IMR-90 (cell line): ENCODE results near the gene ASB1. TPM values are rescaled to one million over a fixed set of nuclear protein-coding genes. Genes with fewer than 3 reads are reported as not detected.

Experiments used
- ATAC-seq: fragments of 200-7000 bp; cut with Tn5 transposase; 2 replicates; pipeline ENCODE4 v1.9.1; 2020; ENCODE audit warnings: low read depth, mild to moderate bottlenecking, moderate library complexity
- BruUV-seq: library from RNA; stranded (reverse); fragments of 400-500 nt; replicated peaks from 2 replicates; lab custom pipeline; 2021; lab: Mats Ljungman, UMichigan
- CTCF ChIA-PET: fragments of 300-600 bp; formaldehyde crosslinking; extraction: SDS; loops from one replicate; lab custom pipeline; 2021; ENCODE audit warnings: antibody characterized with exemption; lab: Yijun Ruan, JAX
- POLR2A ChIA-PET: fragments of 300-600 bp; sonication (Branson Sonifier 250); formaldehyde crosslinking; loops from one replicate; lab custom pipeline; 2022; ENCODE audit warnings: antibody characterized with exemption; ENCODE audit not compliant: unreplicated experiment; lab: Charles Lee
- DNase-seq: peaks from one replicate; pipeline ENCODE4 v3.0.0; 2013
- H2AFZ ChIP-seq: replicated peaks from 2 replicates; pipeline ENCODE3; 2013; ENCODE audit warnings: low read length, mild to moderate bottlenecking; ENCODE audit not compliant: poor library complexity
- H2AK5ac ChIP-seq: 2 replicates; pipeline ENCODE4 v1.6.1; 2013; ENCODE audit warnings: low read depth, low read length, inconsistent platforms
- H2AK9ac ChIP-seq: replicated peaks from 2 replicates; pipeline ENCODE3; 2013; ENCODE audit warnings: mild to moderate bottlenecking, low read depth, low read length, moderate library complexity; ENCODE audit not compliant: poor library complexity
- H2BK120ac ChIP-seq: 2 replicates; pipeline ENCODE4 v1.6.1; 2013; ENCODE audit warnings: low read depth, low read length, inconsistent platforms
- H2BK15ac ChIP-seq: 3 replicates; pipeline ENCODE4 v1.6.1; 2013; ENCODE audit warnings: low read depth, low read length, inconsistent platforms
- H2BK20ac ChIP-seq: 2 replicates; pipeline ENCODE4 v1.6.1; 2013; ENCODE audit warnings: low read depth, mild to moderate bottlenecking, inconsistent platforms, low read length, moderate library complexity
- H2BK5ac ChIP-seq: 2 replicates; pipeline ENCODE4 v1.6.1; 2013; ENCODE audit warnings: mild to moderate bottlenecking, low read depth, low read length, inconsistent platforms; ENCODE audit not compliant: poor library complexity, severe bottlenecking
- H3K14ac ChIP-seq: replicated peaks from 2 replicates; pipeline ENCODE4 v1.6.1; 2013; ENCODE audit warnings: low read depth, low read length, inconsistent platforms
- H3K18ac ChIP-seq: 2 replicates; pipeline ENCODE4 v1.6.1; 2013; ENCODE audit warnings: low read depth, low read length, control low read depth
- H3K23ac ChIP-seq: 2 replicates; pipeline ENCODE4 v1.6.1; 2013; ENCODE audit warnings: low read depth, low read length, inconsistent platforms
- H3K27ac ChIP-seq: 2 replicates; pipeline ENCODE4 v1.5.1; 2013; ENCODE audit warnings: mild to moderate bottlenecking, control low read depth, low read length; ENCODE audit not compliant: insufficient read depth
- H3K27me3 ChIP-seq: 2 replicates; pipeline ENCODE4 v1.6.1; 2013; ENCODE audit warnings: low read length; ENCODE audit not compliant: control insufficient read depth, insufficient read depth
- H3K36me3 ChIP-seq: 2 replicates; pipeline ENCODE4 v1.6.1; 2013; ENCODE audit warnings: low read length, mixed read lengths; ENCODE audit not compliant: control insufficient read depth, insufficient read depth
- H3K4ac ChIP-seq: 2 replicates; pipeline ENCODE4 v1.6.1; 2013; ENCODE audit warnings: low read depth, low read length, inconsistent platforms
- H3K4me1 ChIP-seq: 2 replicates; pipeline ENCODE4 v1.6.1; 2013; ENCODE audit warnings: low read length, mixed read lengths; ENCODE audit not compliant: control insufficient read depth, insufficient read depth
- H3K4me2 ChIP-seq: 2 replicates; pipeline ENCODE4 v1.6.1; 2013; ENCODE audit warnings: low read depth, mild to moderate bottlenecking, control low read depth, low read length, moderate library complexity
- H3K4me3 ChIP-seq: 2 replicates; pipeline ENCODE4 v1.5.1; 2013; ENCODE audit warnings: low read depth, mild to moderate bottlenecking, control low read depth, low read length, moderate library complexity; ENCODE audit not compliant: insufficient read depth
- H3K56ac ChIP-seq: 2 replicates; pipeline ENCODE4 v1.6.1; 2013; ENCODE audit warnings: low read length, inconsistent platforms; ENCODE audit not compliant: insufficient read depth; ENCODE audit errors: extremely low read depth
- H3K79me1 ChIP-seq, 2 experiments: 2 replicates each; pipeline ENCODE4 v1.6.1; 2013; ENCODE audit warnings: low read length in 2 of 2, inconsistent platforms in 1 of 2, low read depth in 1 of 2
- H3K9ac ChIP-seq: 2 replicates; pipeline ENCODE4 v1.6.1; 2013; ENCODE audit warnings: low read depth, low read length, control low read depth
- H3K9me1 ChIP-seq: 2 replicates; pipeline ENCODE4 v1.6.1; 2013; ENCODE audit warnings: low read length, inconsistent platforms; ENCODE audit not compliant: insufficient read depth
- H3K9me3 ChIP-seq: 2 replicates; pipeline ENCODE4 v1.6.1; 2013; ENCODE audit warnings: low read length; ENCODE audit not compliant: control insufficient read depth, insufficient read depth
- H4K20me1 ChIP-seq: 2 replicates; pipeline ENCODE4 v1.6.1; 2013; ENCODE audit warnings: low read length, inconsistent platforms; ENCODE audit not compliant: insufficient read depth
- H4K5ac ChIP-seq: 2 replicates; pipeline ENCODE4 v1.6.1; 2013; ENCODE audit warnings: mild to moderate bottlenecking, low read depth, low read length, control low read depth
- H4K8ac ChIP-seq, 2 experiments: 2 replicates each; pipeline ENCODE4 v1.6.1; 2013; ENCODE audit warnings: low read depth in 2 of 2, low read length in 2 of 2, control low read depth in 1 of 2, inconsistent platforms in 1 of 2
- H4K91ac ChIP-seq: 2 replicates; pipeline ENCODE4 v1.6.1; 2013; ENCODE audit warnings: low read depth, low read length, inconsistent platforms; ENCODE audit not compliant: insufficient read depth
- MAZ ChIP-seq: IDR thresholded peaks from 2 replicates; pipeline ENCODE4 v1.6.1; 2012; ENCODE audit warnings: low read depth, mild to moderate bottlenecking, low read length, improper control_type of control experiment, moderate library complexity, borderline replicate concordance
- NFE2L2 ChIP-seq: fragments of 150-350 bp; IDR thresholded peaks from 2 replicates; pipeline ENCODE4 v1.6.1; 2016; ENCODE audit warnings: low read depth, mild to moderate bottlenecking, low read length
- POLR2A ChIP-seq: IDR thresholded peaks from 2 replicates; pipeline ENCODE4 v1.6.1; 2012; ENCODE audit warnings: mild to moderate bottlenecking, low read depth, low read length
- RAD21 ChIP-seq: IDR thresholded peaks from 2 replicates; pipeline ENCODE4 v1.6.1; 2012; ENCODE audit warnings: low read length, improper control_type of control experiment
- SMC3 ChIP-seq: fragments of 150-350 bp; IDR thresholded peaks from 2 replicates; pipeline ENCODE4 v1.6.1; 2016; ENCODE audit warnings: low read depth, mild to moderate bottlenecking, antibody characterized with exemption, low read length, moderate library complexity
- USF2 ChIP-seq: fragments of 150-350 bp; IDR thresholded peaks from 2 replicates; pipeline ENCODE4 v1.6.1; 2017; ENCODE audit warnings: mild to moderate bottlenecking, antibody characterized with exemption, low read length, low read depth
- WGBS, 2 experiments: methylation state at CpG; one replicate each; pipeline versions ENCODE4 v1.1.5 to v1.1.7; 2013; ENCODE audit warnings: missing lambda C conversion rate in 2 of 2; ENCODE audit not compliant: insufficient read length in 1 of 2; ENCODE audit errors: extremely low coverage in 2 of 2; 5-methylcytosine and 5-hydroxymethylcytosine counted together
- dilution Hi-C: fragments of 300-500 bp; cut with HindIII; formaldehyde crosslinking; loops from one replicate; pipeline ENCODE4 v1.14.3; 2018; ENCODE audit warnings: low sequenced_read_pairs; ENCODE audit not compliant: unreplicated experiment
- in situ Hi-C: fragments of 300-500 bp; cut with MboI; formaldehyde crosslinking; loops from 3 replicates; pipeline ENCODE4 v1.14.3; 2019; ENCODE audit warnings: low sequenced_read_pairs, inconsistent platforms, mixed read lengths
- intact Hi-C: fragments of 100-400 bp; cut with micrococcal nuclease; formaldehyde crosslinking; loops from 2 replicates; pipeline ENCODE4 v1.10.0; 2022
- polyA plus RNA-seq, 3 experiments: library from polyadenylated mRNA; depleted of rRNA; stranded (reverse); fragments of >200 nt; gene quantifications; 2 replicates each; pipeline ENCODE4 v1.2.3, GENCODE V29; 2012; ENCODE audit warnings: low replicate concordance in 1 of 3
- total RNA-seq: library from RNA; depleted of rRNA; stranded (reverse); fragments of >200 nt; gene quantifications from 2 replicates; pipeline ENCODE4 v1.2.3, GENCODE V29; 2012

Gene ASB1
- total and polyA plus RNA-seq, 2 of the 4 experiments (the other 2 are of a cell fraction): 23.5 to 37.3 TPM

DNA sequence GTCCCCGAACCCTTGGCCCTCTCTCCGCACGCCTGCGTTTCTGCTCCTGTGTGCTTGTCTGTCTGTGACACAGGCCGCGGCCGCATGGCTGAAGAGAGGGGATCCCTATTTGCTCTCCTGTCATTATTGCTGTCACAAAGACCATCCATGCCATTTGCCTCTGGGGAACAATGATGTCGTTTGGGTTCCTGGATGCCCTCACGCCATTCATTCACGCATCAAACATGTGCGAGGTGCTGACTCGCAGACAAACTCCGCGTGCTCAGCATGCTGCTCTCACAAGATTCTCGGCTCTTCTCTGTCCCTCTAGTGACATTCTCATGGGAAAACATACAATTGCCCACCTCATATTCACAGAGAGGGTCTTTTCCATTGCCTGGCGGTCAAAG lies 67.8 kb downstream of the ASB1 start:
- Histone ChIP-seq H3K9ac (no peak overlapping the region), H2BK5ac (no peak overlapping the region), H2AFZ (no peak overlapping the region), H3K36me3 (no peaks in the 10 kb centered on the region), H2BK120ac (no peak overlapping the region), H3K27ac (no peak overlapping the region), H2BK15ac (no peak overlapping the region), H3K4ac (no peak overlapping the region), H3K27me3 (peaks cover 4% of the 10 kb centered on the region; the same call in 1 of the 2 replicates), H4K8ac (no peak overlapping the region), H3K9me3 (no peaks in the 10 kb centered on the region), H3K23ac (no peak overlapping the region), H3K79me1 (no peaks in the 10 kb centered on the region), H3K4me3 (no peak overlapping the region), H2AK5ac (no peak overlapping the region), H4K5ac (no peak overlapping the region), H3K56ac (no peak overlapping the region), H4K20me1 (no peaks in the 10 kb centered on the region), H2BK20ac (no peak overlapping the region), H2AK9ac (no peak overlapping the region), H3K9me1 (no peaks in the 10 kb centered on the region), H3K4me2 (no peak overlapping the region), H3K4me1 (no peaks in the 10 kb centered on the region), H3K14ac (no peak overlapping the region), H4K91ac (no peak overlapping the region), H3K18ac (no peak overlapping the region)
- CTCF ChIA-PET: interaction anchor here (1.1 kb wide), 1 partner anchor 19 kb away, joined by 3 read pairs; no protein-coding TSS in a partner anchor
- dilution Hi-C loops: no loop called here
- TF ChIP-seq POLR2A: no peak
- no peak for TF ChIP-seq USF2
- no peak for TF ChIP-seq MAZ
- no peak for TF ChIP-seq RAD21
- TF ChIP-seq SMC3: no peak
- TF ChIP-seq NFE2L2: no peak
- ATAC-seq (no peak), DNase-seq (no peak)
- intact Hi-C loops: no loop called here
- POLR2A ChIA-PET: no interaction called here
- no TSS peak for BruUV-seq
- WGBS, 2 experiments: 87% methylated on average over 8 of the region's 16 CpGs; no CpG with 5 or more reads in 1 of the 2 experiments
- in situ Hi-C loops: no loop called here
